Stimulated activated CD8-positive, alpha-beta memory T cell treated with anti-CD3 and anti-CD28 coated beads, Interleukin-2, amount 100 ng/mL, for 1 hour (primary cell): ENCODE data around the gene BCL7B.
A peak's percentile ranks its signal among the peaks of the same experiment; 100 is the strongest.
"Not testable (repeated sequence)": the region's sequence is repeated elsewhere in the genome, so short reads cannot be mapped to it uniquely, and the experiment has no call there.

ENCODE experiments used
- DNase-seq, 2 donors: peaks; one replicate each; pipeline ENCODE4 v3.0.0-alpha.2; 2020; ENCODE audit warnings: low read depth in 2 of 2

The BCL7B gene

GRCh38 chr7:73557397-73558257 lies at the start of gene BCL7B:
BCL7B (minus strand) TSS chr7:73557690; CDS start chr7:73557578, 112 bp downstream.
- DNase-seq = peak; percentile 47 to 61

GRCh38 chr7:73605601-73606220 lies 48.2 kb upstream of the BCL7B start:
- DNase-seq = no peak

- no peak for DNase-seq
Measured at GRCh38 chr7:73602721-73603651, 45.5 kb upstream of the BCL7B start.

GRCh38 chr7:73599916-73600315 lies 42.4 kb upstream of the BCL7B start:
- DNase-seq = no peak

GRCh38 chr7:73599151-73599882 lies 41.8 kb upstream of the BCL7B start:
- no peak for DNase-seq

GRCh38 chr7:73597978-73598782 lies 40.7 kb upstream of the BCL7B start:
- no peak for DNase-seq

- DNase-seq = no peak
Measured at GRCh38 chr7:73596191-73597065, 38.9 kb upstream of the BCL7B start.

GRCh38 chr7:73595358-73595757 lies 37.9 kb upstream of the BCL7B start:
- DNase-seq = no peak

- DNase-seq = no peak
Measured at GRCh38 chr7:73593207-73594045, 35.9 kb upstream of the BCL7B start.

- no peak for DNase-seq
Measured at GRCh38 chr7:73586911-73587310, 29.4 kb upstream of the BCL7B start.

- DNase-seq = no peak
Measured at GRCh38 chr7:73585196-73585595, 27.7 kb upstream of the BCL7B start.

- DNase-seq = no peak
Measured at GRCh38 chr7:73582664-73583202, 25.2 kb upstream of the BCL7B start.

GRCh38 chr7:73581006-73581405 lies 23.5 kb upstream of the BCL7B start:
- DNase-seq = not testable (repeated sequence)

- peak; percentile 95 to 99 for DNase-seq
Measured at GRCh38 chr7:73578342-73579128, 21.0 kb upstream of the BCL7B start, which contains the start of gene TBL2. TBL2 (minus strand) TSS chr7:73578579; CDS start chr7:73578549, 30 bp downstream.

- DNase-seq = no peak
Measured at GRCh38 chr7:73577627-73578341, 20.3 kb upstream of the BCL7B start.

GRCh38 chr7:73573791-73574190 lies 16.3 kb upstream of the BCL7B start:
- DNase-seq = no peak

- DNase-seq = no peak
Measured at GRCh38 chr7:73573276-73573675, 15.8 kb upstream of the BCL7B start.
